GM19452 (cell line): ENCODE results near the gene SFXN1.
"Not testable (repeated sequence)": the region's sequence is repeated elsewhere in the genome, so short reads cannot be mapped to it uniquely, and the experiment has no call there.

Experiments
- ATAC-seq: cut with Tn5 transposase; IDR thresholded peaks from one replicate; pipeline ENCODE4 v1.9.1; 2021; ENCODE audit not compliant: unreplicated experiment

The SFXN1 gene, protein sequence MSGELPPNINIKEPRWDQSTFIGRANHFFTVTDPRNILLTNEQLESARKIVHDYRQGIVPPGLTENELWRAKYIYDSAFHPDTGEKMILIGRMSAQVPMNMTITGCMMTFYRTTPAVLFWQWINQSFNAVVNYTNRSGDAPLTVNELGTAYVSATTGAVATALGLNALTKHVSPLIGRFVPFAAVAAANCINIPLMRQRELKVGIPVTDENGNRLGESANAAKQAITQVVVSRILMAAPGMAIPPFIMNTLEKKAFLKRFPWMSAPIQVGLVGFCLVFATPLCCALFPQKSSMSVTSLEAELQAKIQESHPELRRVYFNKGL

DNA sequence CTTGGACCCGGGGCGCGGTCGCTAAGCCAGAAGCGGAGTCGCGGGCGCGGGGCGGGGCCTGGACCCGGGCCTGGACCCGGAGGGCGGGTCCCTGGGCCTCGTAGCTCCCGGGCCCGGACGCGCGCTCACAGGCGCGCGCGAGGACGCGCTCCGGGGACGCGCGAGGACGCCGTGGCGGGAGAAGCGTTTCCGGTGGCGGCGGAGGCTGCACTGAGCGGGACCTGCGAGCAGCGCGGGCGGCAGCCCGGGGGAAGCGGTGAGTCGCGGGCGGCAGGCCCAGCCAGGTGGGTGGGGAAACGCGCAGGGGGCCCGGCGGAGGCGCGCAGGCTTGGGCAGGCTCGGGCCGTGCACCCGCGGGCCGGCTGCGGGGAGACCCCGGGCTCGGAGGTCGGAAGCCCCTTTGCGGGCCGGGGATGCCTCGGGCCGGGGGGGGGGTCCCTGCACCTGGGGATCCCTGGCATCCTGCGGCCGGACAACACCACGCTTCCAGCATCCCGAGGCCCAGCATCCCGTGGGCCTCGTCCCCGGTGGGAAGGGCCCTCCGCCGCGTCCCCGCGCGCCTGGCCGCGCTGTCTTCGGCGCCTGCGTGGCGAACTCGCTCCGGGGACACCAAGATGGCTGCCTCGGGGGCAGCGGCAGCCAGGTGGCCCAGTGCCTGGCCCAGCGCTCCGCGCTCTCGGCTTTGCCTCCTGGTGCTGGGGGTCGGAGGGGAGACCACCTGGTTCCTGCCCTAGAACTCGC lies at the start of gene SFXN1:
SFXN1 (plus strand) TSS at position 177 of the 741 bp plus-strand sequence. CDS start 13,544 bp downstream, outside the sequence.
- ATAC-seq, result peak; percentile 92

DNA sequence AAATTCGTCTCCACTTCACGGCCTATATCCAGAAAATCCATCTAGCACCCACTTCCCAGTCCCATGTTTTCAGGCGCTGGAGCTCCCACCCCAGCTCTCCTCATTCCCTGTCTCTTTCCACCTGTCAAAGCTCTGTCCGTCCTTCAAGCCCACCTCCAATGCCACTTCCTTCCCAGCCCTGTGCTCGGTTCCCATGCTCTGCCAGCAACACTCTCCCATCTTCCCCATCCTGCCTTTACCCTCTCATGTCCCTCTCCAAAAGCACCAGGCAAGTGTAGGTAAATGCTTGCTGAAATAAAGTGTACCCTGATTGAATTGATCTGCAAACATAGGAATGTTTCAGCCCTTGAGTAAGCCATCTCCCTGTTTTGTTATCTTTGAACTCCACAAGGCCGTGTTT lies 43.6 kb upstream of the SFXN1 start:
- ATAC-seq, result no peak

DNA sequence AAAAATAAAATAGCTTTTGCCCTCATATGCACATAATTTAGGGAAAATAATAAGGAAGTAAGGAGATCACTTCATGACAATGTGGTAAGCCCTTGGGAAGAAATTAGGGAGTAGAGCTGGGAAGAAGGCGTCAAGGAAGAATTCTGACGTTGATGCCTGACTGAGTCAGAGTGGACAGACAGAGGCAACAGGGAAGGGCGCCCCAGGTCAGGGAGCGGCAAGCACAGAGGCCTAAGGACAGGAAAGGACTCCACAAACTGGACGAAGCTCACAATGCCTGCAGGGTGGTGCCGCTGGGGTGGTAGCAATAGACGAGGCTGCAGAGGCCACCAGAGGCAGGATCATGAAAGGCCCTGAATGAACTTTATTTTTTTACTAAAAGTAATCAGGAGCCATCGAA lies 42.0 kb upstream of the SFXN1 start:
- ATAC-seq, result no peak

DNA sequence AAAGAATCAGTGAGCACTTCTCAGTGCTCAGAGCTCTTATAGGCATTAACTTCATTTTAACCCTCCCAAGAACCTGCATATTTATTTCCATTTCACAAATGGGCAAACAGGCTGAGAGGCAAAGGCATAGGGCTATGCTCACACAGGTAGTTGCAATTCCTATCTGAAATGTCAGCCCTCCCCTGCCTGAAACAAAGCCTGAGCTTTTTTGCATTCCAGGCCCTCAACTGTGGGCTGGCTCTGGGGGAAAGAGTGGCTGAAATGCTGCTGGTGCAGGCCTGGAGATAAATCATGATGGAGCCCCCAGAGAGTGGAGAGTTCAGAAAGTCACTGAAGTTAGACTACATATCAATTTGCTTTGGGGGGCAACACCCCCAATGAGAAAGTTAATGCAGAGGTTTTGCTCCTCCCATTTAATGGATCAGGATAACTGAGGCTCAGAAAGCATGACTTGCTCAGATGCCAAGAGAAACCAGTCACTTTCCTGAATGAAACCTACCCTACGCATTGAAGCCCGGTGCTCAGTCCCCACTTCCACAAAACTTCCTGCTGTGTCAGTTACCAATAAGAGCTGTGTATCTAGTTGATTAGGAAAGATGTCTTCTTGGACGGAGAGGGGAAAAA lies 40.0 kb upstream of the SFXN1 start:
- no peak for ATAC-seq

DNA sequence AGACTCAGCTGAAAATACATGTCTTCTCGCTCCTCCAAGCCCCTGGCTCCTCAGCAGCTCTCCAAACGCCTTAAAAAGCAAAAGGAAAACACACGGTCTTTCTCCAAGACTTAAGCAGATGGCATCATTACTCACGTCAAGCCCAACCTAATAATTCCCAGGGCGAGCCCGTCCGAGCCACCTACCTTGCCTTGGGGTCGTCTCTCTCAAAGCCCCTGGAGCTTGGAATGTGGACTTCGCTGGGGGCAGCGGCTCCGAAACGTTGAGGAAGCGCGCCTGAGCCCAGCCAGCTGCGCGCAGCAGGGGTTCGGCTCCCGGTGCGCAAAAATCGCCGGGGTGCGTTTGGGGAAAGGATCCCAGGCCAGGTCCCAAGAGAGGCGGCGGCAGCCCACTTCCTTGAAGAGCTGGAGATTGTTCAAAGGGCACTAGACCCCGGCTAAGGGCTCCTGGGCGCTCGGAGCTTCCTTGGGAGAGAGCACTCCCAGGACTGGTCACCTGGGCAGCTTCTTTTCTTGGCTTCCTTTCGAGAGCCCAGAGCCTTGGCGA lies 34.8 kb upstream of the SFXN1 start:
- no peak for ATAC-seq

DNA sequence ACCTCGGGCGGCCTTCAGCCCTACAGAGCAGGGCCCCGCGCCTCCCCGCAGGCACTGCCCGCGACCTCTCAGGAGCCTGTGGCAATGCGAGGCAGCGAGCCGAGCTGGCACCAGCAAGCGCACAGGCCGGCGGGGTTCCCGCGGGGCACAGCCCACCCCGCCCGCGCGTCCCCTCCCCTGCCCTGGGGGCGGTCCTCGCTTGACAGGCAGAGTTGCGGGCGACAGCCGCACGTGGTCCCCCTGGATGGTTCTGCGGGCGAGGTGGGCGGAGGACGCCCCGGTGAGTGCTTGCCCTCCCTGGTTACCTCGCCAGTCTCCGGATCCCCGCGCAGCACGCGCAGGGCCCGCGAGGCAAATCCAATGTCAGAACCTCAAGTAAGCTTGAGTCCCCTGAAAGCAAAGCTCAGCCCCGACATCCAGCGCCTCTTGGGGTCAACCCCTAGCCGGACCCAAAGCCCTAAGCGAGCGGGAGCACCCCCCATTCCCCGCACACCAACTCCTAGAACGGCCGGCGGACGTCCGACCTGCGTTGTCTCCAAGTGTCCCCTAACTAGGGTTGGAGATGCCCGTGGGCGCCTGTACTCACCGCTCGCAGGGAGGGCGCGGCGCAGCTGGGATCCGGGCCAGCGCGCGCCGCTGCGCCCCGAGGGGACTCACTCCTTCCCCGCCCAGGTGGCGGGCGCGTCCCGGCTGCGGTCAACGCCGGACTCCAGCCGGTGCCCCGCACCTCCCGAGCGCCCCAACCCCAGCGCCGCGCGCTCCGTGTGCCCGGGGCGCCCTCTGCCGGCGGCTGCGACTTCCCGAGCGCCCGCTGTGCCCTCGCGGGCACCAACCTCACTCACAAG lies 34.1 kb upstream of the SFXN1 start, which contains the start of gene DRD1:
DRD1 (minus strand) TSS at position 123 of the 845 bp plus-strand sequence. CDS start 1,083 bp downstream, outside the sequence.
- ATAC-seq, result no peak

DNA sequence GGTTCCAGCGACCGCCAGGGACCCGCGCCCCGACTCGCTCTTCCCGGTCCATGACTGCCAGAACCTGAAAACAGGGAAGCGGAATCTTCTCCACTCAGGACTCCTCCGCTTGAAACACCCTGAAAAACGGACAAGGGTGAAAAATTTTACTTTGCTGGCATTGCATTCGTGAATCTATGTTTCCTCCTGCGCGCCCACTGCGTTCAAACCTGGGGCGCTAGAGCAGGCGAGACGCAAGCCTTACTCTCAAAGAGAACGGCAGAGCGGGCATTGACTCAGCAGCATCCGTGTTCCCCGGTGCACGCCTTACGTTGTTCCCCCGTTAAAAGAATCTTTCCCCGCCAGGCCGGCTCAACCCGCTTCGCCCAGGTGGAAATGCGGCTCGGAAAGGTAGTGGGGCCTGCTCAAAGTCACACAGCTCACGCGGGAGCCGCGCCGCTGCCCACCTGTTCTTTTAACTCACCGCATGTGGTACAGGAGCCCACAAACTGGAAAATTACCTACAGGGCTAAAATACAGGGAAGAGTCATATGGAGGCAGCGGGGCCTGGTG lies 33.4 kb upstream of the SFXN1 start:
- no peak for ATAC-seq

DNA sequence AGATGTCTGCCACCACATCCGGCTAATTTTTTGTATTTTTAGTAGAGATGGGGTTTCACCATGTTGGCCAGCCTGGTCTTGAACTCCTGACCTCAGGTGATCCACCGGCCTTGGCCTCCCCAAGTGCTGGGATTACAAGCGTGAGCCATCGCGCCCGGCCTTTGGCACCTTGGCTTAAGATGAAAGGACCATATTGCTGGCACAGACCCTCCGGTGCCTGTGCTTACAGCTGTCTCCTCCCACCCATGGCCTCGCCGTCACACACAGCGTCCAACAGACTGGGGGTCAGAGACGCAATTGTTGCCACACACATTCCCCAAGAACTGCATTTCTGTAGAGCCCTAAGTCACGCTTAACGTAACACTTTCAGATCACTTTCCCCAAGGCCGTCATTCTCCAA lies 32.0 kb upstream of the SFXN1 start:
- ATAC-seq, result not testable (repeated sequence)

DNA sequence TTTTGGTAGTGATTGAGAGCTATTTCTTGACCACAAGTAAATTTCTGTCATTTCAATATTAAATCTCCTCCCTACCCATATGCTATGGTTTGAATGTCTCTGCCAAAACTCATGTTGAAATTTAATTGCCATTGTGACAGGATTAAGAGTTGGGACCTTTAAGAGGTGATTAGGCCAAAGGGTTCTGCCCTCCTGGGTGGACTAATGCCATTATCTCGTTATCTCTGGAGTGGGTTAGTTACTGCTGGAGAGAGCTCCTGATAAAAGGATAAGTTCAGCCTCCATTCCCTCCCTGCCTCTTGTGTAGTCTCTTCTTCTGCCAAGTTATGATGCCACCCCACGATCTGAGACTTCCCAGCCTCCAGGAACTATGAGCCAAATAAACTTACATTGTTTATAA lies 30.8 kb upstream of the SFXN1 start:
- no peak for ATAC-seq

DNA sequence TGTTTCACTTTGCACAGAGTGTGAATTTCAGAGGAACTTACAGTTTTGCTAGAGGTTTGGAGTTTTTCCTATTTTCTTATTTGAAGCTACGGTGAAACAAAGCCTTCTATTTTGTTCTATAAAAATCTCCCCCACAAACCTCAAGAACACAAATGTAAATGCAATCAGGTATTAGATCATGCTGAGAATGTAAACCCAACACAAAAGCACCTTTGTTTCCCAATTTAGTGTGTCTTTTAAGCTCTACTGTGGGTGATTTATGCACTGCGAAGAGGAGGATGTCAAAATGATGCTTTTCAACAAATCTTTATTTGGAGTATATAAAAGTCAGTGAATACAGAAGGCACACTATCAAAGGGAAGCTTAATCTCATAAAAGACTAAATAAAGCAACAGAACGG lies 30.1 kb upstream of the SFXN1 start:
- no peak for ATAC-seq

DNA sequence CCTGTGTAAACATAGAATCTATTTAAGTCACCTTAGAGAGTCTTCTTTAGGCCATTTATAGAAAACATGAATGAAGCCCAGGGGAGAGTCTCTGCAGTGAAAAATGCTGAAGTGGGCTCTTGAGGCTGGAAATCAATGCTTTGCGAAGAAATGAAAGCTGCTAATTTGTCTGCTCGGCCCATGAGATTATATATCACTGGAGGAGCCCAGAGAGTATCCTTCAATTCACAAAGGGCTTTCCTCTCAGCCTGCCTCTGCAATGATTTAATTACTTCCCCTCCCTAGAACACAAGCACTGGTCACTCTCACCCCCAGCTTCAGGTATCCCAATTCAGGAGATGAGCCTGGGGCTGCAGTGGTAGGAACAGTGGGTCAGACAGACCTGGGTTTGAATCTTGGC lies 26.2 kb upstream of the SFXN1 start:
- ATAC-seq, result no peak

DNA sequence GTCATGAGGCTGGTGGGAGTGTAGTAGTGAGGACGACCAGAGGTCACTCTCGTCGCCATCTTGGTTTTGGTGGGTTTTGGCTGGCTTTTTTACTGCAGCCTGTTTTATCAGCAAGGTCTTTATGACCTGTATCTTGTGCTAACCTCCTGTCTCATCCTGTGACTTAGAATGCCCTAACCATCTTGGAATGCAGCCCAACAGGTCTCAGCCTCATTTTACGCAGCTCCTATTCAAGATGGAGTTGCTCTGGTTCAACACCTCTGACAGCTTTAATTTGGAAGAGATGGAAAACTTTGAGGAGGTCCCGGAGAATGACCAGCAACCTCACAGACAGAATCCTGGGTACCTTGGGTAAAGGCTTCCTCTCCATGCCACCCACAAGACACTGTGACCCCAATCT lies 24.0 kb upstream of the SFXN1 start:
- not testable (repeated sequence) for ATAC-seq

DNA sequence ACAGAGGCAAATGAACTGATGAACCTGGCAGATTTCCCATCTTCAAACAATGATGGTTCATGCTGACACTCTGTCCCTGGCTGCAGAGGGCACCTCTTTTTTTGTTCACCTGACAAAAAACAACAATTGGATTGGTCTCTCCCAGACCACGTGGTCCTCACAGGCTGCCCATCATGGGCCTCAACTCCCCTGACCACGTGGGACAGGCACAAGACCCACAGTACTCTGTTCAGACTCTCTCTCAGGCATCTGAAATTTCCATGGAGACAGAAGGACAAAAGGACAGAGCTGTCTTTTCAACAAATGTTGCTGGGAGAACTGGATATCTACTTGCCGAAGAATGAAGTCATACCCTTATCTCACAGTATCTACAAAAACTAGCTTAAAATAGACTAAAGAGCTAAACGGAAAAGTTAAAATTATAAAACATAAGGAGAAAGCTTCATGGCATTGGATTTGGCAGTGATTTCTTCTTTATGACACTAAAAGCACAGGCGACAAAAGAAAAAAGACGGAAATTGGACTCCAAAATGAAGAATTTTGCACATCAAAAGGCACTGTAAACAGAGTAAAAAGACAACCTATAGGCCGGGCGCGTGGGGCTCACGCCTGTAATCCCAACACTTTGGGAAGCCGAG lies 22.1 kb upstream of the SFXN1 start:
- no peak for ATAC-seq

DNA sequence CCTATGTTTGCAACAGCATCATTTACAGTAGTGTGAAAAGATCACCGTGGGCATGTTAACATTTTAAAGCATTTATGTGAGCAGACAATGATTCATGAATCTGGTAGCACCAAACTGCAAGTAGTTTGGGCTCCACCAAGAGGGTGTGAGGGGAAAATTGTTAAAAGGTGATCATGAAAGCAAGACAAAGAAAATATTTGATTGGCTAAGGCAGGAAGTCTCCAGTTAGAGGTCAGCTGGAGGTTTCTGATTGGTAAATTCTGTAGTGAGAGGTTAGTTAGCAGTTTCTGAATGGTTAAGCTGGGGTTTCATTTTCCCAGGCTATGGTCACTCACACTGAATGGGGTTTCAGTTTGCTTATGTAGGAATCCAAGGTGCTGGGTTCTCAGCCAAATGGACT lies 20.9 kb upstream of the SFXN1 start:
- peak; percentile 85 for ATAC-seq

DNA sequence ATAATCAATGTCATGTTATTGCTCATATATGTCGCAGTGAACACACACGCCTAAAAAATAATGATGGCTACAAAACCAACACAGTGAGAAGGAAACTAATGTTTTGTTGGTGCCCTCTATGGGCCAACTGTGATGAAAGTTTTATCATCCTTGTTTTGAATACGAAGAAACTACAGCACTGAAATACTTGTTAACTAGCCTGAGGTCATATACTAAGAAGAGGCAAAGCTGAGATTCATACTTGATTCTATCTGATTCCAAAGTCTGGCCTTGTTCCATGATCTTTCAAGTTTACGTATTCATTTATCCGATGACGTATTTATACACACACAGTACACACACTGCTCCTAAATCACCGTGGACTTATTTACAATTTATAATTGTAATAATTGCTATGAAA lies 18.2 kb upstream of the SFXN1 start:
- ATAC-seq, result no peak

DNA sequence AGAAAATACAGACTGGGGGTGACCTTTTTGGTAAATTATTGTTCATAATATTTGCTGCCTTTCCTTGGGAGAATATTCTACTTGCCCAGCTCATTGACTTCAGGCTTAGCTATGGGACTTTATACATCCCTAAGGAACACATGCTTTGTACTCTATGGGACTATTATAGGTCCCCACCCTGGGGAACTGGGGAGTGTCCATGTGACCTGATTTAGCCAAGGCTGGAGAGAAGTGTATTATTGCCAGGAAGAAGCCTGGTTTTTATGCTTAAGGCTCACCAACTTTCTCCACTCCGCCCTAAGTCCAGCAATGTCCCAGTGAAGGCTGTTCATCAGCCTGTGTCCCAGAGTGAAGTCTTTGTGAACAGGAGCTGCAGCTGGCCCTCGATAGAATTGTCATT lies 17.8 kb upstream of the SFXN1 start:
- ATAC-seq, result no peak

DNA sequence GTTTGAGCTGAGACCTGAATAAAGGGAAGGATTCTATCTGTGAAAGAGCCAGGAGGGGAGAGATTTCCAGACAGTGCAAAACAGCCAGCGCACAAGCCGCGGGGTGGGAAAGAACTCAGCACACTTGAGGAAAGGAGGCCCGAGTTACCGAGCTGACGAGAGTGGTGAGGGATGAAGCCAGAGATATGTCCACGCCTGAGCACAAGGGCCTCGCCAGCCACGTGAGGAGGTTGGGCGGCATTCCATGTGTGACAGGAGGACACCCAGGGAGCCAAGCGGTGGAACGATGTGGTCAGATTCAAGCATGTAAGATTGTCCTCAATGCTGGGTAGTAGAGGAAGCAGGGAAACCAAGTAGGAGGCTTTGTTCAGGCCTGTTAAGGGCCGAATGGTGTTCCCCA lies 17.0 kb upstream of the SFXN1 start:
- no peak for ATAC-seq

DNA sequence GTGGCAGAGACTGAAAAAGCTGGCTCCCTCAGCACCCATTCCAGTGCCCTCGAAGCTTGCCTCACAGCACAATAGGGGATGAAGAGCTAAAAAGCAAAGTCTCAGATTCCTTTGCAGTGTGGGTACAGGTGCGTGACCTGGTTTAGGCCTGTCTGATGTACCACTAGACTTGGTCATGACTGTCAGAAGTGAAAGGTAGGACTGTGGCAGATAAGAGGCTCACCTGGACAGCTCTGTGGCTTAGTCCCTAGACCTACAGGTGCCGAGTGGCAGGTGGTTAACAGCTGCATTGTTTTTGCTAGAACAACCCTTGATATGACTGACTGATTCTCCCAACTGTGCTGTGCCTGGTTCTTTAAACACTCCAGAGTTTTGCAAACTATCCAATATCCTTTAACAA lies 14.7 kb upstream of the SFXN1 start:
- no peak for ATAC-seq

DNA sequence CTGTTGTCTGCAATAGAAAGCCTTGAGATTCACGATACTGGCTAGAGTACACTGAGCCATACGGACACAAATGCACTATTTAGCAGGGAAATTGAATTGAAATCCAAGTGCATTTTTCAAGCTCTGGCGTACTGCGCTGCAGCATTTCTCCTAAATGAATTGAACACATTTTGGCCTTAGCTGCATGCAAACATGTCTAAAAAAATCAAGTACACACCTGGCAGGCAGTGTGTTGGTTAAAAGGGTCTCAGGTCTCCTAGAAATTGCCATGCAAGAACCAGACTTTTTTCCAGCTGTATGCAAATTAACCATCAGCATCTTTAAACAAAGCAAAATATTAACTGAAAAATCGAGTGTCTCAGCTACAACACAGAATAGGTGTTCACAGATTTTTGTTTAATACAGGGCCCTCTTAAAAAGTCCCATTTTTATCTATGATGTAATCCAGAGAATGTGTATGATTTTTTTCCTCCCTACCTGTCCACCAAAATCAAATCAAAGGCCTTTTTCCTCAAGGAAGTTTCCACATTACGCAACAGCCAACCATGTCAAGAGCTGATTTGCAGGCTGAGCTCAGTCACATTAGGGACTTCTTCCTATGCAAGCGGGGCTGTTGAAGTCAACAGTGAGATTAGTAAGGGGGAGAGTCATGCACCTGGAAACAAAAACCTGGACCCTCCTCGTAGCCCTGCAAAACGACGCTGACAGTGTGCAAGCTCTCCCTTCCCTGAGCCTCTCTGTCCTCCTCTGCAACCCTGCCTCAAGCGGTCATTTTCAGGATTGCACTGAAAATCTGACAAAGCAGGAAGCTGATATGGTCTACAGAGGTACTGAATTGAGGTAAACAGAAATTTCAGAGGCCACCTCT lies 14.1 kb upstream of the SFXN1 start:
- peak; percentile 97 for ATAC-seq
